Large intestine (tissue), 3 donors: Measurements from ENCODE around the gene PTOV1. TPM values are rescaled to one million over a fixed set of nuclear protein-coding genes. Genes with fewer than 3 reads are reported as not detected.

Source experiments
- DNase-seq, 2 donors: peaks; one replicate each; pipeline versions ENCODE4 v3.0.0 to v3.0.0-alpha.2; 2013
- H3K27ac ChIP-seq: one replicate; pipeline ENCODE4 v1.5.1; 2013; ENCODE audit warnings: low read length
- H3K27me3 ChIP-seq: 2 replicates; pipeline ENCODE4 v1.6.1; 2013; ENCODE audit warnings: low read length; ENCODE audit not compliant: control insufficient read depth, insufficient read depth
- H3K36me3 ChIP-seq: 2 replicates; pipeline ENCODE4 v1.6.1; 2013; ENCODE audit warnings: low read length; ENCODE audit not compliant: control insufficient read depth, insufficient read depth
- H3K4me1 ChIP-seq: one replicate; pipeline ENCODE4 v1.6.1; 2013; ENCODE audit warnings: low read length; ENCODE audit not compliant: control insufficient read depth, insufficient read depth
- H3K4me3 ChIP-seq: one replicate; pipeline ENCODE4 v1.5.1; 2013; ENCODE audit warnings: low read length
- H3K9me3 ChIP-seq: one replicate; pipeline ENCODE4 v1.6.1; 2013; ENCODE audit warnings: mild to moderate bottlenecking, low read depth, low read length, moderate library complexity; ENCODE audit not compliant: control insufficient read depth
- WGBS: methylation state at CpG from one replicate; pipeline ENCODE4 v1.1.5; 2013; ENCODE audit warnings: low lambda C conversion rate; ENCODE audit not compliant: insufficient coverage; 5-methylcytosine and 5-hydroxymethylcytosine counted together
- polyA plus RNA-seq: library from polyadenylated mRNA; unstranded; fragments of 120-200 nt; gene quantifications from one replicate; pipeline ENCODE4 v1.2.1, GENCODE V29; 2013

The PTOV1 gene
- polyA plus RNA-seq, 1 donor = 153 TPM

DNA sequence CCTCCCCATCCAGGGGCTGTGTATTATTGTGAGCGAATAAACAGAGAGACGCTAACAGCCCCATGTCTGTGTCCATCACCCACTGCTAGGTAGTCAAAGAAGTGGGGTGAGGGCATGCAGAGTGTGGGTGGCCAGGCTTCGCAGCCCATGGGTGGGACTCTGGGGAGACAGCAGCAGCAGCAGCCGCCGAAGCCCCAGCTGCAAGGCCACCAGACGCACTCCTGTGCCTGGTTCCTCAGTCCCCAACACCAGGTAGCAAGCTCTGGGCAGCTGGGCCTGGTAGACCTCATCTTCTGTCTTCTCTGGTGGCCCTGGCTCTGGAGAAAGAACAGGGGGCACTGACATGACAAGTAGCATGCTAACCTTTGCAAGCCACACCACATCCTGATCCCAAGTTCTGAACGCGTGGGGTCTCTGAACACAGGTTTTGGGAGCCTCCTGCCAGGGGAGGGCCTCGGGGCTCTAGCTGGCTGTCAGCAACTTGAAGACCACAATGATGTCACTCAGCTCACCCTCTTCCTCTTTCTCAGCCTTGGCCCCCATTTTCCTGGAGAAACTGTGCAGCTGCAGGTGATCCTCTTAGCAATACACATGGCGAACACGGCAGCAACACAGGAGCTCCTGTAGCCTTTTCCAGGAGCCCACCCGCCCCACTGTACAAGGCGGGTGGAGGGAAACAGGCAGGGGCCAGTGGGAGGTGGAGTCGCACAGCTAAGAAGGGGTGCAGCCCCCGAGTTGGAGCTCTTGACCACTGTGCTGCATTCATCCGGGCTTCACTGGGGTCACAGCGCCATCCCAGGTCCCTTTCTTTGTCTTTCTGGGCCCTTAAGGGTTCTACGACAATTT lies 43.7 kb upstream of the PTOV1 start:
- Histone ChIP-seq H3K27me3 (no peaks in the 10 kb centered on the region), H3K4me1 (peaks cover 34% of the 10 kb centered on the region), H3K9me3 (peaks cover 3% of the 10 kb centered on the region), H3K36me3 (peaks cover 24% of the 10 kb centered on the region), H3K27ac (peak overlapping the region; percentile 39), H3K4me3 (no peak overlapping the region)
- WGBS = no CpG with 5 or more reads among the region's 18 CpGs
- DNase-seq = no peak

- Histone ChIP-seq H3K4me1 (peaks cover 35% of the 10 kb centered on the region), H3K27me3 (no peaks in the 10 kb centered on the region), H3K36me3 (peaks cover 21% of the 10 kb centered on the region), H3K9me3 (peaks cover 3% of the 10 kb centered on the region), H3K27ac (no peak overlapping the region), H3K4me3 (peak overlapping the region; percentile 86)
- WGBS = no CpG with 5 or more reads among the region's 20 CpGs
- DNase-seq = no peak
Observed at GRCh38 chr19:49807904-49808675, 42.9 kb upstream of the PTOV1 start.

DNA sequence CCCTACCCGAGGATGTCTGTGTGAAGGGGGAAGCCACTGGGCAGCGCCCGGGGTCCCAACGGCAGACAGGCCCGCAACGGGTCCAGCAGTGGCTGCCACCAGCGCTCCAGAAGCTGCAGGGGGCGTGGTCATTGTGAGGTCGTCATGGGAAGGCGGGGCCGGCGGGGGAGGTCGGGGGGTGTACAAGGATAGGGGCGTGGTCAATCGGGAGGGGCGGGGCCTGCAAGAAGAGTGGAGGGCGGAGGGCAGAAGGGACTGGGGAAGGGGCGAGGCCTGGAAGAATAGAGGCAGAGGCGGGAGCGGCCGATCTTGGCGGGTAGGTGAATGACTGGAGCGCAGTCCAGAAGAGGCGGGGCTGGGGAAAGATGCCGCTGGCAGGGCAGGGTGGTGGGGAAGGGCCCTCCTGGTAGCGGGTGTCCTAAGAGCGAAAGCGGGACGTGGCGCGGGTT lies 42.2 kb upstream of the PTOV1 start:
- Histone ChIP-seq H3K27me3 (no peaks in the 10 kb centered on the region), H3K36me3 (peaks cover 15% of the 10 kb centered on the region), H3K4me1 (peaks cover 35% of the 10 kb centered on the region), H3K9me3 (peaks cover 3% of the 10 kb centered on the region), H3K27ac (peak overlapping the region; percentile 79), H3K4me3 (peak overlapping the region; percentile 86)
- WGBS = no CpG with 5 or more reads among the region's 31 CpGs
- DNase-seq = peak; percentile 83 to 87

- H3K27me3 ChIP-seq = no peaks in the 10 kb centered on the region
- no CpG with 5 or more reads among the region's 50 CpGs for WGBS
- H3K27ac ChIP-seq = peak overlapping the region; percentile 79
- DNase-seq = peak; percentile 68 to 80
- peaks cover 13% of the 10 kb centered on the region for H3K36me3 ChIP-seq
- peaks cover 35% of the 10 kb centered on the region for H3K4me1 ChIP-seq
- peak overlapping the region; percentile 86 for H3K4me3 ChIP-seq
- H3K9me3 ChIP-seq = peaks cover 3% of the 10 kb centered on the region
Observed at GRCh38 chr19:49809160-49809940, 41.6 kb upstream of the PTOV1 start.

DNA sequence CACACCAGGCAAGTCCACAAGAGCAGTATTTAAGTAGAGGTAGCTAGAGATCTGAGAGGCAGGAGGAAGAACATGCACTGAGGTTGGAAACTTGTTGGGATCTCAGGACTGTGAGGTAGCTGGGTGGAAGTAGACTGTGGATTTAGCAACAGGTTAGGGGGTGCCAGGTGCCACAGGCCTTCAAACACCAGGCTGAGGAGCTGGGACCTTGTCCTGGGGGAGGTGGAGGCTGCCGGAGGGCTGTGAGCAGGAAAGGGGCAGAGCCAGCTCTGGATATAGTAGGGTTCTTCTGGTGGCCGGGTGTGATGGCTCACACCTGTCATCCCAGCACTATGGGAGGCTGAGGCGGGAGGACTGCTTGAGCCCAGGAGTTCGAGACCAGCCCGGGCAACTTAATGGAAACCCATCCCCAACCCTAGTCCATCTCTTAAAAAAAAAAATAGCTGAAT lies 41.0 kb upstream of the PTOV1 start:
- peaks cover 13% of the 10 kb centered on the region for H3K36me3 ChIP-seq
- peak overlapping the region; percentile 86 for H3K4me3 ChIP-seq
- peak overlapping the region; percentile 79 for H3K27ac ChIP-seq
- no CpG with 5 or more reads among the region's 5 CpGs for WGBS
- DNase-seq = no peak
- H3K27me3 ChIP-seq = no peaks in the 10 kb centered on the region
- H3K9me3 ChIP-seq = peaks cover 3% of the 10 kb centered on the region
- H3K4me1 ChIP-seq = peaks cover 34% of the 10 kb centered on the region

- Histone ChIP-seq H3K4me3 (no peak overlapping the region), H3K36me3 (peaks cover 8% of the 10 kb centered on the region)
- WGBS = no CpG with 5 or more reads among the region's 6 CpGs
Observed at GRCh38 chr19:49811328-49811727, 39.6 kb upstream of the PTOV1 start.

GRCh38 chr19:49812452-49812996 lies 38.4 kb upstream of the PTOV1 start:
- Histone ChIP-seq H3K27ac (peak overlapping the region; percentile 82), H3K9me3 (no peaks in the 10 kb centered on the region), H3K36me3 (peaks cover 3% of the 10 kb centered on the region), H3K4me3 (peak overlapping the region; percentile 70), H3K27me3 (no peaks in the 10 kb centered on the region), H3K4me1 (peaks cover 24% of the 10 kb centered on the region)
- WGBS = no CpG with 5 or more reads among the region's 11 CpGs
- DNase-seq = no peak

More at GRCh38 chr19:49811328-49811727, 39.6 kb upstream of the PTOV1 start:
- Histone ChIP-seq H3K9me3 (no peaks in the 10 kb centered on the region), H3K27ac (no peak overlapping the region), H3K27me3 (no peaks in the 10 kb centered on the region), H3K4me1 (peaks cover 23% of the 10 kb centered on the region)
- DNase-seq = no peak

GRCh38 chr19:49812997-49813861 lies 37.7 kb upstream of the PTOV1 start, which contains the start of gene FUZ:
FUZ (minus strand) TSS chr19:49813292; CDS start chr19:49813106, 186 bp downstream.
- Histone ChIP-seq H3K27ac (peak within 1 kb of the TSS; percentile 82), H3K4me3 (peak within 1 kb of the TSS; percentile 70), H3K9me3 (no peaks in the 10 kb centered on the region), H3K4me1 (peaks cover 22% of the 10 kb centered on the region), H3K36me3 (no peaks in the 10 kb centered on the region), H3K27me3 (no peaks in the 10 kb centered on the region)
- DNase-seq = peak; percentile 98
- WGBS = 0% methylated on average over 2 of the region's 45 CpGs

DNA sequence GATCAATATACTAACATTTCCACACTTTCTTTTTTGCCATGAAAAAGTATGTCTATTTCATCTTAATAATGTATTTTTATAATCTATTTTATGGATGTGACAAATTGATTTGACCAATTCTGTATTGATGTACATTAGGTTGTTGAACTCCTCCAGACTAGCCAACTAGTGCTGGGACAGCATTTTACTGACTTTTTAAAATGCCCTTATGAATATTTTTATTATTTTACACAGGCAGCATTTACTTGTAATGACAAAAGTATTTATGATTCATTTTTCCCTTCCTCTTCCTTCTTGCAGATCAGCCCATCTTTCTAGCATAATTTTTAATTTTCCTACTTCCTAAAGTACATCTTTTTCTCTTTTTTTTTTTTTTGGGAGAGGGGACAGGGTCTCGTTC lies 36.9 kb upstream of the PTOV1 start:
- no peaks in the 10 kb centered on the region for H3K27me3 ChIP-seq
- peaks cover 20% of the 10 kb centered on the region for H3K4me1 ChIP-seq
- WGBS = no CpG with 5 or more reads among the region's 1 CpG
- peaks cover 4% of the 10 kb centered on the region for H3K9me3 ChIP-seq
- H3K36me3 ChIP-seq = no peaks in the 10 kb centered on the region
- peak overlapping the region; percentile 82 for H3K27ac ChIP-seq
- peak overlapping the region; percentile 70 for H3K4me3 ChIP-seq
- DNase-seq = no peak
